ENCODE measurements around the gene CCNQ.

DNA sequence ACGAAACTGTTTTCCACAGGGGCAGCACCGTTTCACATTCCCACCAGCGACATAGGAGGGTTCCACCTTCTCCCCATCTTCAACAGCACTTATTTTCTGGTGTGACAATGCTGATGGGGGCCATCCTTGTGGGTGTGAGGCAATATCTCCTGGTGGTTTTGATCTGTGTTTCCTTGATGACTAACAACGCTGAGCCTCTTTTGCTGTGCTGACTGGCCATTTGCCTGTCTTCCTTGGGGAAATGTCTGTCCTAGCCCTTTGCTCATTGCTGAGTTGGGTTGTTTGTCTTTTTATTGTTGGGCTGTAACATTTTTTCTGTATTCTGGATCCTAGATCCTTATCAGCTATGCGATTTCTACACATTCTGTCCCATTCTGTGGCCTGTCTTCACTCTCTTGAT, 47.8 kb downstream of the CCNQ start:
- TF ChIP-seq CTCF (IDR thresholded peaks at IDR 0.05) (no peak), POLR2A (IDR thresholded peaks at IDR 0.05) (no peak)
